CD4-positive, alpha-beta T cell treated with Interleukin-1 beta for 1 hour (primary cell): ENCODE data around the gene UNCX.
"Not testable (repeated sequence)": the region's sequence is repeated elsewhere in the genome, so short reads cannot be mapped to it uniquely, and the experiment has no call there.

Source experiments
- DNase-seq, 2 donors: peaks; one replicate each; pipeline ENCODE4 v3.0.0-alpha.2; 2020 to 2022

The UNCX gene

DNA sequence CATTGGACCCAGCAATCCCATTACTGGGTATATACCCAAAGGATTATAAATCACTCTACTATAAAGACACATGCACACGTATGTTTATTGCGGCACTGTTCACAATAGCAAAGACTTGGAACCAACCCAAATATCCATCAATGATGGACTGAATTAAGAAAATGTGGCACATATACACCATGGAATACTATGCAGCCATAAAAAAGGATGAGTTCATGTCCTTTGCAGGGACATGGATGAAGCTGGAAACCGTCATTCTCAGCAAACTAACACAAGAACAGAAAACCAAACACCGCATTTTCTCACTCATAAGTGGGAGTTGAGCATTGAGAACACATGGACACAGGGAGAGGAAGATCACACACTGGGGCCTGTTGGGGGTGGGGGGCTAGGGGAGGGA is 47.2 kb downstream of the UNCX start:
- DNase-seq: not testable (repeated sequence)

DNA sequence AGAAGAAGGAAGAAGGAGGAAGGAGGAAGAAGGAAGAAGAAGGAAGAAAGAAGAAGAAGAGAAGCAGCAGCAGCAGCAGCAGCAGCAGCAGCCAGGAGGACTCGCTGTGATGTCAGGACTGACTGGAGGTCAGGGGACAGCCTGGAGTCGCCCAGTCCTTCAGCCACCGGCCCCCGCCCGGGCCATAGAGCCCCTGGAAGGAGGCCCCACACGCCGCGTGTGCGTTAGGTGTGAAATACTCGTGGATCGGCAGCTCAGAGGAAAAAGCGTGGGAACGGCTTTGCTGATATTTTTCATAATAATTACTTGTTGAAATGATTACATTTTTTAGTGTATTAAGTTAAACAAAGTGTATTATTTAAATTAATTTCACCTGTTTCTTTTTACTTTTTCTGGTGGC is 48.4 kb downstream of the UNCX start:
- DNase-seq: no peak

DNA sequence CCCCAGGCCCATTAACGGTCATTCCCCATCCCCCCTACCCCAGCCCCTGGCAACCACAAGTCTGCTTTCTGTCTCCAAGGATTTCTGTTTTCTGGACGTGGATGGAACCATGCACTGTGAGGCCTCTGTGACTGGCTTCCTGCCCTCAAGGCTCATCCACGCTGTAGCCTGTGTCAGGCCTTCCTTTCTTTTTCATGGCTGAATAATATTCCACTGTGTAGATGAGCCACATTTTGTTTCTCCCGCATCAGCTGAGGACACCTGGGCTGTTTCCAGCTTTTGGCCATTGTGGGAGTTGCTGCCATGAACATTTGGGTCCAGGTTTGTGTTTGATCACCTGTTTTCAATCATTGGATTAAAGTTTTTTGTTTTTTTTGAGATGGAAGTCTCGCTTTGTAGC is 50.0 kb downstream of the UNCX start:
- no peak for DNase-seq

DNA sequence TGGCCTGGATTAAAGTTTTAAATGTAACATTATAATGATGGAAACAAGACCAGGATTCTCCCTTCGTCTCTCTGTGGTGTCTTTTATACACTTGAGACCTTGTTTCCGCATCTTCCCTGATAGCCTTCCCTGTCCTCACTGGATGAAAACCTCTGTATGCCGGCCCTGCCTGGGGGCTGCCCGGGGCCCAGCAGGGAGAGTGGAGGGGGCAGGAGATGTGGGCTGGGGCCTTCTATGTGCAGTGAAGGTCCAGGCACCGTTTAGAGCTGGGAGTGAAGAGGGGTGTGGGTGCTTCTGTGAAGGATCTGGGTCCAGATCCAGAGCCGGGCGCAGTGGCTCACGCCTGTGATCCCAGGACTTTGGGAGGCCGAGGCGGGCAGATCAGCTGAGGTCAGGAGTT is 50.7 kb downstream of the UNCX start:
- no peak for DNase-seq

DNA sequence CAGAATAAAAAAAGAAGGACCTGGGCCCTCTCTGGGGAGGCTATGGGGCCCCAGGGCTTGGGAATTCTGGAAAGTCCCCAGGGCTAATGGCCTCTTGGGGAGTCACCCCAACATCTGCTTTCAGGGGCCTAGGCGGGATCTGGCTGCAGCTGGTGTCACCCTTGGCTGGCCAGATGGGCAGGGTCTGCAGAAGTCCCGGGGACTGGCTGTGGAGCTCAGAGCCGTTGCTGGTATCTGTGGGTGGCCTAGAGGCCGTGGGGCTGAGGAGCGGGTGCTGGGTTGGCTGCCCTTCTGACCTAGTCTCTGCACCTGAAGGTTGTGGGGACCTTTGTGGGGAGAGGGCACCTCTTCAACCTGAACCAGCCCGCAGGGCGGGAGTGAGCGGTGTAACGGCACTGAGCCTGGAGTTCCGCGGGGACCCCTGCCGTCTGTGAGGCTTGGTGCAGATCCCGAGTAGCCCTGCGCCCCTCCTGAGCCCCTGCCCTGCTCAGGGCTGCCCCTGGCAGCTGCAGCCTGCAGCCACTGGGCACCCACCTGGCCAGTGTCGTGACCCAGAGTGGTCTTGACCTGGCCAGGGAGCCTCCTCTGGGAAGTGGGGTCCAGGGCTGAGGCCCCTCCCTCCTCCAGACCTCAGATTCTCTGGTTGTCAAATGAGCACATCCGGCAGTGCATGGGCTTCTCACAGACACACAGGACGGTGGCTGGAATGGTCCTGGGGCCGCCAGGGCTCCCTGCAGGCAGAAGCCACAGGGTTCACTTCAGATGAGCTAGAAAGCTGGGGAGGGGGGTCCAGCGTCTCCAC is 51.5 kb downstream of the UNCX start:
- no peak for DNase-seq

DNA sequence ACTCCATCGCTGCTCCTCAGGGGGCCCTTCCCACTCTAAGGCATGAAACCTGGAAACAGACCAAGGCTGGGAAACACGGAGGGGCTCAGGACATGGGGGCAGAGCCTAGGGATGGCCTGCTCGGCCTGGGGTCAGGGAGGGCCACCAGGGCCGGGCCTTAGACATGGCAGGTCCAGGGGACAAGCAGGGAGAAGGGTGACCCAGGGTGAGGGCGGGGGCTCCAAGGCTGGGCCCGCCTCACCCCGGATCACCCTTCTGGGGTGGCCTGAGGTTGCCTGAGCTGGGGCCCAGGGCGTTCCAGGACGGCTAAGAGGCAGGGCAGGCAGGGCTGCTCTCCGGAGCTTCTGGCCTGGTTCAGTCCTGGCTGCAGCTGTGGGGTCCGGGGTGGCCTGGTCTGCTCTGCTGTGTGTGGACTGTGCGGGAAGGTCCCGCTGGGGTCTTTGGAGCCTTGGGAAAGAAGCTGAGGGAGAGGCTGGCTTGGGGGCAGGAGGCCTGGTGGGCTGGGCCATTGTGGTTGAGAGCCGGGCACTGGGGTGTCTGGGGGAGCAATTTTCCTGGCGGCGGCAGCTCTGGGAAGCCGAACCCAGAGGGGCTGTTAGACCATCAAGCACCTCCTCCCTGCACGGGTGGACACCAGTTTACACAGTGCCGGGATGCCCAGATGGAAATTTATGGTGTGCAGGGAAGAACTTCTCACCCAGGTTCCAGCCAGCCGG is 52.2 kb downstream of the UNCX start:
- DNase-seq: no peak

DNA sequence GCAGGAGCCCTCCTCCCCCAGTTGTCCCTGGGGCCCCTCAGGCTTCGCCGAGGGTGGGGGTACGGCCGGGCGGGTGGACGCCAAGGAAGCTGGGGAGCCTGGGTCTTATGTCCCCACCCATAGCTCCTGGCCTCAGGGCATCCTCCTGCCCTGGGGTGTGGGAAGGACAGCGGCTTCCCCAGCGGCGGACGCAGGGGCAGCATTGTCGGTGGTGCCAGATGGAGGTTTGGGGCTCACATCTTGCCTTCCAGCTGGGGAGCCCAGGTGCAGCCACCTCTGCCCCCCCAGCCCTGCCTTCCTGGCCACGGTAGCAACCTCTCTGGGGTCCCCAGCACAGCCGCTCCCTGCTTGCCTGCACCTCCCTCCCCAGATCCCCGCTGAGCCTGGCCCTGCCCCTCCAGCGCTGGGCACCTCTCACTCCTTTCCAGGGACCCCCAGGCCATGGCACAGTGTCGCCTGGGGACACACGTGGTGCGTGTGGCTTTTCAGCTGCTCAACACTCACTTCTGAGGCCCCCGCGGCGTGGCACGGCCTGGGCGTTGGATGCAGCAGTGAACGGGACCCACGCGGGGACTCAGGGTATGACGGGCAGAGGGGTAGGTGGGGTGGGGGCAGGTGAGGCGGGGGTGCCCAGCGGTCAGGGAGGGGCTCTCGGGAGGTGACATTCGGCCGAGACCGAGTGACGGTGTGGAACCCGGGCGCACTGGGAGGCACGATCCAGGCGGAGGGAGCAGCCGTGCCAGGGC is 53.1 kb downstream of the UNCX start:
- no peak for DNase-seq
